Astrocyte (in vitro differentiated cells and primary cell): ENCODE data around the gene TTC31. TPM values are rescaled to one million over a fixed set of nuclear protein-coding genes. Genes with fewer than 3 reads are reported as not detected.

ENCODE experiments used
- DNase-seq: peaks from one replicate; pipeline ENCODE4 v3.0.0-alpha.2; 2010; ENCODE audit warnings: low read depth
- FAIRE-seq: peaks from 2 replicates; lab custom pipeline; 2011; peaks lifted over from hg19 to GRCh38; lab: Jason Lieb, UNC
- H2AFZ ChIP-seq: 2 replicates; pipeline ENCODE4 v1.6.0; 2012; ENCODE audit warnings: low read depth, low read length, inconsistent platforms
- H3K27ac ChIP-seq: 2 replicates; pipeline ENCODE4 v1.5.1; 2011; ENCODE audit warnings: low read depth, low read length, inconsistent platforms
- H3K27me3 ChIP-seq: 2 replicates; pipeline ENCODE4 v1.6.0; 2011; ENCODE audit warnings: low read length, inconsistent platforms; ENCODE audit not compliant: insufficient read depth
- H3K36me3 ChIP-seq: 2 replicates; pipeline ENCODE4 v1.5.1; 2011; ENCODE audit warnings: low read length, inconsistent platforms; ENCODE audit not compliant: insufficient read depth
- H3K4me1 ChIP-seq: 2 replicates; pipeline ENCODE4 v1.5.1; 2011; ENCODE audit warnings: low read length, inconsistent platforms; ENCODE audit not compliant: insufficient read depth
- H3K4me2 ChIP-seq: 2 replicates; pipeline ENCODE4 v1.6.0; 2012; ENCODE audit warnings: low read length, inconsistent platforms
- H3K4me3 ChIP-seq: 2 replicates; pipeline ENCODE4 v1.5.1; 2011; ENCODE audit warnings: low read depth, mild to moderate bottlenecking, low read length, inconsistent platforms; ENCODE audit not compliant: insufficient read depth
- H3K79me2 ChIP-seq: 2 replicates; pipeline ENCODE4 v1.6.0; 2012; ENCODE audit warnings: mild to moderate bottlenecking, low read length, inconsistent platforms; ENCODE audit not compliant: insufficient read depth
- H3K9ac ChIP-seq: 2 replicates; pipeline ENCODE4 v1.6.0; 2012; ENCODE audit warnings: mild to moderate bottlenecking, low read length, inconsistent platforms
- H3K9me3 ChIP-seq: 2 replicates; pipeline ENCODE4 v1.5.1; 2012; ENCODE audit warnings: low read depth, mild to moderate bottlenecking, low read length, inconsistent platforms; ENCODE audit not compliant: insufficient read depth
- H4K20me1 ChIP-seq: 2 replicates; pipeline ENCODE4 v1.6.0; 2012; ENCODE audit warnings: low read length, inconsistent platforms; ENCODE audit not compliant: insufficient read depth
- H3K27ac Mint-ChIP-seq: one replicate; pipeline ENCODE4 v1.8.0; 2021; ENCODE audit warnings: mild to moderate bottlenecking, mixed read lengths; ENCODE audit not compliant: unreplicated experiment
- H3K27me3 Mint-ChIP-seq: one replicate; pipeline ENCODE4 v1.8.0; 2021; ENCODE audit warnings: low read depth, mixed read lengths; ENCODE audit not compliant: unreplicated experiment
- H3K36me3 Mint-ChIP-seq: one replicate; pipeline ENCODE4 v1.8.0; 2021; ENCODE audit warnings: low read depth, mixed read lengths; ENCODE audit not compliant: unreplicated experiment
- H3K4me1 Mint-ChIP-seq: one replicate; pipeline ENCODE4 v1.8.0; 2021; ENCODE audit warnings: low read depth, mixed read lengths; ENCODE audit not compliant: unreplicated experiment
- H3K4me3 Mint-ChIP-seq: one replicate; pipeline ENCODE4 v1.8.0; 2021; ENCODE audit warnings: mild to moderate bottlenecking, moderate library complexity, mixed read lengths; ENCODE audit not compliant: unreplicated experiment
- H3K9me3 Mint-ChIP-seq: one replicate; pipeline ENCODE4 v1.8.0; 2021; ENCODE audit warnings: mild to moderate bottlenecking, mixed read lengths; ENCODE audit not compliant: unreplicated experiment
- CTCF ChIP-seq: IDR thresholded peaks from 2 replicates; pipeline ENCODE4 v1.5.1; 2011; ENCODE audit warnings: low read depth, mild to moderate bottlenecking, inconsistent platforms, low read length, moderate library complexity; ENCODE audit not compliant: insufficient read depth
- EZH2 ChIP-seq: IDR thresholded peaks from 2 replicates; pipeline ENCODE4 v1.6.1; 2012; ENCODE audit warnings: mild to moderate bottlenecking, low read length, inconsistent platforms; ENCODE audit not compliant: insufficient read depth
- total RNA-seq: library from RNA; stranded (reverse); gene quantifications from 2 replicates; pipeline ENCODE4 v1.2.1, GENCODE V29; 2021

The TTC31 gene
- total RNA-seq, 1 donor from 2014 or later = 12.0 TPM

- Histone ChIP-seq H3K9me3 (no peaks in the 10 kb centered on the region), H3K36me3 (no peaks in the 10 kb centered on the region), H3K27ac (no peak overlapping the region), H3K4me2 (peak overlapping the region; percentile 74), H3K4me1 (peaks cover 28% of the 10 kb centered on the region), H2AFZ (no peak overlapping the region), H3K27me3 (peaks cover 14% of the 10 kb centered on the region), H3K4me3 (no peak overlapping the region), H4K20me1 (no peaks in the 10 kb centered on the region), H3K79me2 (peaks cover 3% of the 10 kb centered on the region), H3K9ac (no peak overlapping the region)
- Mint-ChIP-seq H3K27ac (peak overlapping the region; percentile 1), H3K27me3 (peaks cover 1% of the 10 kb centered on the region), H3K4me1 (peaks cover 10% of the 10 kb centered on the region), H3K9me3 (no peaks in the 10 kb centered on the region), H3K4me3 (peak overlapping the region; percentile 27), H3K36me3 (no peaks in the 10 kb centered on the region)
- FAIRE-seq = no peak
- DNase-seq = no peak
- no peak for TF ChIP-seq CTCF
- TF ChIP-seq EZH2 = no peak
Measured at GRCh38 chr2:74444498-74445318, 38.2 kb upstream of the TTC31 start.

GRCh38 chr2:74447230-74447999 is 35.5 kb upstream of the TTC31 start:
- DNase-seq = no peak
- H3K4me3 Mint-ChIP-seq = no peak overlapping the region
- Histone ChIP-seq H3K9ac (no peak overlapping the region), H3K4me1 (peaks cover 14% of the 10 kb centered on the region), H4K20me1 (no peaks in the 10 kb centered on the region), H3K4me3 (no peak overlapping the region), H2AFZ (no peak overlapping the region), H3K27me3 (peaks cover 3% of the 10 kb centered on the region), H3K4me2 (no peak overlapping the region), H3K79me2 (no peaks in the 10 kb centered on the region), H3K36me3 (no peaks in the 10 kb centered on the region), H3K9me3 (no peaks in the 10 kb centered on the region), H3K27ac (no peak overlapping the region)
- no peak for FAIRE-seq
- no peak overlapping the region for H3K27ac Mint-ChIP-seq
- H3K4me1 Mint-ChIP-seq = peaks cover 12% of the 10 kb centered on the region
- no peaks in the 10 kb centered on the region for H3K9me3 Mint-ChIP-seq
- no peaks in the 10 kb centered on the region for H3K36me3 Mint-ChIP-seq
- TF ChIP-seq EZH2 (no peak), CTCF (no peak)
- no peaks in the 10 kb centered on the region for H3K27me3 Mint-ChIP-seq
